ENCODE data around the gene OMA1. TPM values are rescaled to one million over a fixed set of nuclear protein-coding genes. Genes with fewer than 3 reads are reported as not detected.

OMA1 gene
- total RNA-seq, 1 donor from 2014 or later: 33.4 TPM

DNA sequence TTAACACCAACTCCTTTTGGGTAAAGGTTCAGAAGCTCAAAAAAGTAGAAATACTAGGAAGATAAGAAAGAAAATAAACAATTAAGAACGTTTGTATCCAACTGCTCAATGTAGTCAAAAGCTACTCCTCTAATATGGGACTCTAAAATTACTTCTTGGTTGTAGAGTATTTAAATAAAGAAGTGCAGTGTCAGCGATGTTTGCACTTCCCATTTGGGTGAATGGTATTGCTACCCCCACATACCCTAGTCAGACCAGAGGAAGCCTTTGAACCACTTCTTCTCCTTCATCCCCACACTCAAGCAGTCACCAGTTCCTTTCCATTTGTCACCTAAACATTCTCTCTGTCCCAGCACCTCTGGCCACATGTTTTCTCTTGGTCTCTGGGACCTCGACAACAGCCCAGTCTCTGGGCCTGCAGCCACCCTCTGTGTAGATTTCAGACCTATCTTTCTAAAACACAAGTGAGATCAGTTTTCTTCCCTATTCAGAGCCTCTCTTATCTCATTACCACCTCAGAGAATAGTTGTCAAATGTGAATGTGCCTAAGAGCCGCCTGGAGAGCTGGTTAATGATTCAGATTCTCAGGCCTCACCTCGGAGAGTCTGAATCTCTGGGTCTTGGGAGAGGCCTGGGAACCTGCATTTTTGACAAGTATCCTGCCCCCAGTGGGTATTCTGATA, 109.8 kb downstream of the OMA1 start:
- Histone ChIP-seq H3K27ac (no peak overlapping the region), H3K27me3 (ENCODE audit: low read depth) (no peaks in the 10 kb centered on the region), H3K36me3 (no peaks in the 10 kb centered on the region), H3K4me1 (no peaks in the 10 kb centered on the region), H3K9me3 (no peaks in the 10 kb centered on the region), H3K4me3 (no peak overlapping the region)
- ATAC-seq (no peak), DNase-seq (no peak)
- intact Hi-C loops (cut with DNase I): no loop called here
- TF ChIP-seq, protein P1, sequence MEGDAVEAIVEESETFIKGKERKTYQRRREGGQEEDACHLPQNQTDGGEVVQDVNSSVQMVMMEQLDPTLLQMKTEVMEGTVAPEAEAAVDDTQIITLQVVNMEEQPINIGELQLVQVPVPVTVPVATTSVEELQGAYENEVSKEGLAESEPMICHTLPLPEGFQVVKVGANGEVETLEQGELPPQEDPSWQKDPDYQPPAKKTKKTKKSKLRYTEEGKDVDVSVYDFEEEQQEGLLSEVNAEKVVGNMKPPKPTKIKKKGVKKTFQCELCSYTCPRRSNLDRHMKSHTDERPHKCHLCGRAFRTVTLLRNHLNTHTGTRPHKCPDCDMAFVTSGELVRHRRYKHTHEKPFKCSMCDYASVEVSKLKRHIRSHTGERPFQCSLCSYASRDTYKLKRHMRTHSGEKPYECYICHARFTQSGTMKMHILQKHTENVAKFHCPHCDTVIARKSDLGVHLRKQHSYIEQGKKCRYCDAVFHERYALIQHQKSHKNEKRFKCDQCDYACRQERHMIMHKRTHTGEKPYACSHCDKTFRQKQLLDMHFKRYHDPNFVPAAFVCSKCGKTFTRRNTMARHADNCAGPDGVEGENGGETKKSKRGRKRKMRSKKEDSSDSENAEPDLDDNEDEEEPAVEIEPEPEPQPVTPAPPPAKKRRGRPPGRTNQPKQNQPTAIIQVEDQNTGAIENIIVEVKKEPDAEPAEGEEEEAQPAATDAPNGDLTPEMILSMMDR (IDR thresholded peaks at IDR 0.05): no peak

DNA sequence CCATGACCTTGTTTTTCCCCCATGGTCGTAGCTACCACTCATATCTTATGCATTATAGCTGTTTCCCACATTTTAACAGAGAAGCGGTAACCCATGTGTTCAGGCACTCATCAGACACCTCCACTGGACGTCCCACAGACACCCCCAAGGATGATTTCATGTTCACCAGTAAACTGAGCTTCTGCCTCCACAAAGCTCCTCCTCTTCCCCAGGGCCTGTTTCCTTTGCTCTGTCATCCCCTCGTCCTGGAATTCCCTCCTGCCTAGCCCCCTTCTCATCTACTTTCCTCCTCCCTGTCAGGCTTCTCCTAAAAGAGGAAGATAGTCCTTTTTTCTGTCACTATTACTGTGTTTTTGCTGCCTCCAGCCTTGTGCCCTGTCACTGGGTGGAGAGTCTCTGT, 111.2 kb downstream of the OMA1 start:
- TF ChIP-seq, protein P1 (IDR thresholded peaks at IDR 0.05): no peak
- no peak overlapping the region for H3K27ac ChIP-seq
- no peaks in the 10 kb centered on the region for H3K4me1 ChIP-seq
- intact Hi-C loops (cut with DNase I): no loop called here
- DNase-seq (no peak), ATAC-seq (no peak)
- no peaks in the 10 kb centered on the region for H3K9me3 ChIP-seq
- H3K4me3 ChIP-seq: no peak overlapping the region
- H3K36me3 ChIP-seq: no peaks in the 10 kb centered on the region
- H3K27me3 ChIP-seq (ENCODE audit: low read depth): no peaks in the 10 kb centered on the region

DNA sequence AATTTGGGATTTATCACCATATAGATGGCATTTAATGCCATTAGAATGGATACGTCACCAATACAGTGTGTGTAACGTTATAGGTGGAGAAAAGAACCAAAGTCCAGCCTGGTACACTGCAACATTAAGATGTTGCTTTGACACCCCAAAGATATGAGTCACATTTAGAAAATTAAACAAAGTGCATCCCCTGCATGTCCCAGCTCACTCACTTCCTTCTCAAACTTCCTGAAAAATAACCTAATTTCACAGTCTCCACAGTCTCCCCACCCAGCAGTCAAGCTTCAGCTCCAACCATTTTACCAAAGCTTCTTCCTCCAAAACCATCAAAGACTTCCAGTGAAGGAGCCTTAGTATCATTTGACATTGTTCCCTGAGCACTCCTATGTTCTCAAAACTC, 111.9 kb downstream of the OMA1 start:
- DNase-seq: no peak
- no peaks in the 10 kb centered on the region for H3K4me1 ChIP-seq
- no peak overlapping the region for H3K27ac ChIP-seq
- no peak overlapping the region for H3K4me3 ChIP-seq
- TF ChIP-seq, protein P1 (IDR thresholded peaks at IDR 0.05): no peak
- H3K36me3 ChIP-seq: no peaks in the 10 kb centered on the region
- no peak for ATAC-seq
- no peaks in the 10 kb centered on the region for H3K27me3 ChIP-seq (ENCODE audit: low read depth)
- H3K9me3 ChIP-seq: no peaks in the 10 kb centered on the region
- intact Hi-C loops (cut with DNase I): no loop called here

DNA sequence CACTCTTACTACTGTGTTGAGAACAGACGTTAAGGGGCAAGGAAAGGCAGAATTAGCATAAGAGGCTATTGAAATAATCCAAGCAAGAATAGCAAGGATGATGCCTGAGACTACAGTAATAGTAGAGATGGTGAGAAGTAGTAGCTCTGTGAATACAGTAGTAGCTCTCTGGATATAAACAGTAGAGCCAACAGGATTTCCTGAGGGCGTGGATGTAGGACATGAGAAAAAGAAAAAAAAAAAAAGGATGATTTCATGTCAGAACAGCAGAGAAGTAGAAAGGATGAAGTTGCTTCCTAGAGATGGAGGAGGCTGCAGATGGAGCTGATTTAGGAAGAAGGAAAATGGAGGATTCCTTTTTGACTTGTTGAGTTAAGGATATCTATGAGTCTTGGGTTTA, 112.3 kb downstream of the OMA1 start:
- DNase-seq: no peak

DNA sequence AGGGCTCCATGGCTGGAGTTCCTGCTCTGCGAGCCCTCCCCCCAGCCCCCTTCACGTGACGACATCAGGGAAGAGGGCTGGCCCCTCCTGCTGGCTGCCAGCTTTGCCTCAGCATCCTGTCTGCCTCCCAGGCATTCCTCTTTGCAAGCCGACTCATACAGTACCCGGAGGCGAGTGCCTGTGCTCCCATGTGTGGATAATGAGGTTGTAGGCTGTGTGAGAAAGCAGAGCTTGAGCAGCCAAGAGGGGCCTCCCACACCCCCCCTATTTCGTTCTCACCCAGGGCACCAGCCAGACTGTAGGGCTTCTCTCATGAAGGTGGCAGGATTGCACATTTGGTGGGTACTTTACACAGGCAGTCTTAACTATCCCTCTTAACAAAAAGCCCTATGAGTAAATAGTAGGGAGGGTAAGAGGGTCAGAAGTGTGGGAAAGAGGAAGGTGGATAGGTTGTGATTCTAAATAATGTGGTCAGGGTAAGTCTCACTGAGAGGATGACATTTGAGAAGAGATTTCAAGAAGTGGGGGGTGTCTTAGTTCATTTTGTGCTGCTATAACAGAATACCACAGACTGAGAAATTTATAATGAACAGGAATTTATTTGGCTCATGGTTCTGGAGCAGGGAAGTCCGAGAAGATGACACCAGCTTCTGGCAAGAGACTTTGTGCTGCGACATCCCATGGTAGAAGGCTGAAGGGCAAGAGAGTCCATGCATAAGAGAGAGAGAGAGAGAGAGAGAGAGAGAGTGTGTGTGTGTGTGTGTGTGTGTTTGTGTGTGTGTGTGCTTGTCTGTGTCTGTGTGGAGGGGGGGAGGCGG, 113.5 kb downstream of the OMA1 start:
- ATAC-seq: peak in 1 of 2 donors; percentile 58
- Histone ChIP-seq H3K4me3 (no peak overlapping the region), H3K27ac (no peak overlapping the region), H3K4me1 (no peaks in the 10 kb centered on the region), H3K36me3 (no peaks in the 10 kb centered on the region), H3K27me3 (ENCODE audit: low read depth) (no peaks in the 10 kb centered on the region), H3K9me3 (no peaks in the 10 kb centered on the region)
- no peak for DNase-seq
- intact Hi-C loops (cut with DNase I): no loop called here
- TF ChIP-seq, protein P1 (IDR thresholded peaks at IDR 0.05): no peak

More for the DNA sequence above, 112.3 kb downstream of the OMA1 start:
- intact Hi-C loops (cut with DNase I): no loop called here
- H3K4me1 ChIP-seq: no peaks in the 10 kb centered on the region
- H3K36me3 ChIP-seq: no peaks in the 10 kb centered on the region
- H3K4me3 ChIP-seq: no peak overlapping the region
- TF ChIP-seq, protein P1 (IDR thresholded peaks at IDR 0.05): no peak
- no peak overlapping the region for H3K27ac ChIP-seq
- no peaks in the 10 kb centered on the region for H3K27me3 ChIP-seq (ENCODE audit: low read depth)
- no peaks in the 10 kb centered on the region for H3K9me3 ChIP-seq
- no peak for ATAC-seq

Data from lower lobe of right lung (tissue), 2 donors.